ENCODE data around the gene SCYGR3.

The SCYGR3 gene

DNA sequence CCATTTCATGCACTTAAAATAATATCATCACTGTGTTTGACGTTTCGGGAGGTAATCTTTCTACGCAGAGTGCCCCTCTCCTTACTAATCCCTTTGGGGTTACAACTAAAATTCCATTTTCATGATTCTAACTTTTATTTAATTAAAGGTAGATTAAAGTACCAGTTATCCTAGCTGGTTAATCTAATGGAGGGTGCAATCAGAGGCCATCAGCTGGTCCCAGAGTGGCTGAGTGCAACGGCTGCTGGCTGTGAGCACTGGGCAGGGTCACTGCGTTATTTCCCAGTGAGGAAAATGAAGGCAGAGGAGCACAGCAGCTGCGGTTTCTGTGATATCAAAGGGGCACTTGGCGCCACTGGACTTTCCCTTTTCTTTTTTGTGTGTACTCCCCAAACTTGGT lies 14.8 kb upstream of the SCYGR3 start:
- TF ChIP-seq, protein P1, sequence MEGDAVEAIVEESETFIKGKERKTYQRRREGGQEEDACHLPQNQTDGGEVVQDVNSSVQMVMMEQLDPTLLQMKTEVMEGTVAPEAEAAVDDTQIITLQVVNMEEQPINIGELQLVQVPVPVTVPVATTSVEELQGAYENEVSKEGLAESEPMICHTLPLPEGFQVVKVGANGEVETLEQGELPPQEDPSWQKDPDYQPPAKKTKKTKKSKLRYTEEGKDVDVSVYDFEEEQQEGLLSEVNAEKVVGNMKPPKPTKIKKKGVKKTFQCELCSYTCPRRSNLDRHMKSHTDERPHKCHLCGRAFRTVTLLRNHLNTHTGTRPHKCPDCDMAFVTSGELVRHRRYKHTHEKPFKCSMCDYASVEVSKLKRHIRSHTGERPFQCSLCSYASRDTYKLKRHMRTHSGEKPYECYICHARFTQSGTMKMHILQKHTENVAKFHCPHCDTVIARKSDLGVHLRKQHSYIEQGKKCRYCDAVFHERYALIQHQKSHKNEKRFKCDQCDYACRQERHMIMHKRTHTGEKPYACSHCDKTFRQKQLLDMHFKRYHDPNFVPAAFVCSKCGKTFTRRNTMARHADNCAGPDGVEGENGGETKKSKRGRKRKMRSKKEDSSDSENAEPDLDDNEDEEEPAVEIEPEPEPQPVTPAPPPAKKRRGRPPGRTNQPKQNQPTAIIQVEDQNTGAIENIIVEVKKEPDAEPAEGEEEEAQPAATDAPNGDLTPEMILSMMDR (IDR thresholded peaks at IDR 0.05; ENCODE audit: insufficient read depth, low read length, poor library complexity, severe bottlenecking), result no peak
- no peak for TF ChIP-seq EZH2phosphoT487 (conservative IDR thresholded peaks at IDR 0.05; ENCODE audit: low read length)
- no peak overlapping the region for H3K4me2 ChIP-seq (ENCODE audit: low read depth, low read length, poor library complexity, severe bottlenecking)
- H4K20me1 ChIP-seq (ENCODE audit: low read depth, low read length), result no peaks in the 10 kb centered on the region
- no peaks in the 10 kb centered on the region for H3K79me2 ChIP-seq (ENCODE audit: insufficient read depth, low read length)
- H2AFZ ChIP-seq (ENCODE audit: low read depth, low read length, severe bottlenecking), result no peak overlapping the region
- no peaks in the 10 kb centered on the region for H3K36me3 ChIP-seq (ENCODE audit: low read length)
- H3K9ac ChIP-seq (ENCODE audit: low read length), result no peak overlapping the region
- H3K27me3 ChIP-seq (ENCODE audit: low read length), result no peaks in the 10 kb centered on the region
- no peak overlapping the region for H3K27ac ChIP-seq (ENCODE audit: low read depth, low read length)
- no peak overlapping the region for H3K4me3 ChIP-seq (ENCODE audit: insufficient read depth, low read length, poor library complexity, severe bottlenecking)
- H3K9me3 ChIP-seq (ENCODE audit: insufficient read depth, low read length), result no peaks in the 10 kb centered on the region
- no peaks in the 10 kb centered on the region for H3K9me2 ChIP-seq (replicated peaks; ENCODE audit: insufficient read depth, low read length)
- no peaks in the 10 kb centered on the region for H3F3A ChIP-seq (ENCODE audit: insufficient read depth)

DNA sequence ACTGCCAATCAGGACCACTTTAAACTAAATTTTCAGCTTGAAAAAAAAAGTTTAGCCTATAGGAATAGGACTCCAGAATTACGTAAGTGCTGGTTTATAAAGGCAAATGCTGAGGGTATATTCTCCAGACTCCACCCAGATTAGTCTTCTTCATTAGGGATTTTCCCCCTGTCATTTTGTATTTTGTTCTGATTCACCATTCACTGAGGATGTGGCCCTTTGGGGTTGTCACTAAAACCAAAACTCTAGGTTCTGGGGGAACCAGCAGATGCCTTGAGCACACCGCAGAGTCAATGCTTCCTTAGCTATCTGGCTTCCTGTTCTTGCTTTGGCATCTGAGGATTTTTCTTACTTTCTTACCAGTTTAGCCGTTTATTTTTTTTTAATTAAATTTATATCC lies 13.1 kb upstream of the SCYGR3 start:
- no peaks in the 10 kb centered on the region for H3K27me3 ChIP-seq (ENCODE audit: low read length)
- H3K79me2 ChIP-seq (ENCODE audit: insufficient read depth, low read length), result no peaks in the 10 kb centered on the region
- H3K4me2 ChIP-seq (ENCODE audit: low read depth, low read length, poor library complexity, severe bottlenecking), result no peak overlapping the region
- no peaks in the 10 kb centered on the region for H3F3A ChIP-seq (ENCODE audit: insufficient read depth)
- H2AFZ ChIP-seq (ENCODE audit: low read depth, low read length, severe bottlenecking), result no peak overlapping the region
- no peak overlapping the region for H3K27ac ChIP-seq (ENCODE audit: low read depth, low read length)
- H3K9ac ChIP-seq (ENCODE audit: low read length), result no peak overlapping the region
- no peaks in the 10 kb centered on the region for H3K9me2 ChIP-seq (replicated peaks; ENCODE audit: insufficient read depth, low read length)
- H4K20me1 ChIP-seq (ENCODE audit: low read depth, low read length), result no peaks in the 10 kb centered on the region
- no peaks in the 10 kb centered on the region for H3K9me3 ChIP-seq (ENCODE audit: insufficient read depth, low read length)
- H3K4me3 ChIP-seq (ENCODE audit: insufficient read depth, low read length, poor library complexity, severe bottlenecking), result no peak overlapping the region
- no peaks in the 10 kb centered on the region for H3K36me3 ChIP-seq (ENCODE audit: low read length)
- TF ChIP-seq EZH2phosphoT487 (conservative IDR thresholded peaks at IDR 0.05; ENCODE audit: low read length), result no peak
- TF ChIP-seq, protein P1 (IDR thresholded peaks at IDR 0.05; ENCODE audit: insufficient read depth, low read length, poor library complexity, severe bottlenecking), result no peak

DNA sequence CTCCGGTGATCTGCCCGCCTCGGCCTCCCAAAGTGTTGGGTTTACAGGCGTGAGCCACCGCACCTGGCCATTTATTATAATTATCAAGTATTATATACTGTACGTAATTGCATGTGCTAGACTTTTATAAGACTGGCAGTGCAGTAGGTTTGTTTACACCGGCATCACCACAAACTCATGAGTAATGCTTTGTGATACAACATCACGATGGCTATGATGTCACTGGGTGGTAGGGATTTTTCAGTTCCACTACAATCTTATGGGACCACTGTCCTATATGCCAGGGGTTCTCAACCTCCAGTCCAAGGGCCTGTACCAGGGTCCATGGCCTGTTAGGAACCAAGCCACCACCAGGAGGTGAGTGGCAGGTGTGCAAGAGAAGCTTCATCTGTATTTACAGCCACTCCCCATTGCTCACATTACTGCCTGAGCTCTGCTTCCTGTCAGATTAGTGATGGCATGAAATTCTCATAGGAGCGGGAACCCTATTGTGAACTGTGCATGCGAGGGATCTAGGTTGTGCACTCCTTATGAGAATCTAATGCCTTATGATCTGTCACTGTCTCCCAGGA lies 12.0 kb upstream of the SCYGR3 start:
- TF ChIP-seq EZH2phosphoT487 (conservative IDR thresholded peaks at IDR 0.05; ENCODE audit: low read length), result no peak
- TF ChIP-seq, protein P1 (IDR thresholded peaks at IDR 0.05; ENCODE audit: insufficient read depth, low read length, poor library complexity, severe bottlenecking), result no peak
- H3K9ac ChIP-seq (ENCODE audit: low read length), result no peak overlapping the region
- H3K9me2 ChIP-seq (replicated peaks; ENCODE audit: insufficient read depth, low read length), result no peaks in the 10 kb centered on the region
- H3F3A ChIP-seq (ENCODE audit: insufficient read depth), result no peaks in the 10 kb centered on the region
- no peaks in the 10 kb centered on the region for H3K9me3 ChIP-seq (ENCODE audit: insufficient read depth, low read length)
- no peak overlapping the region for H2AFZ ChIP-seq (ENCODE audit: low read depth, low read length, severe bottlenecking)
- no peaks in the 10 kb centered on the region for H4K20me1 ChIP-seq (ENCODE audit: low read depth, low read length)
- H3K4me2 ChIP-seq (ENCODE audit: low read depth, low read length, poor library complexity, severe bottlenecking), result no peak overlapping the region
- no peaks in the 10 kb centered on the region for H3K27me3 ChIP-seq (ENCODE audit: low read length)
- H3K27ac ChIP-seq (ENCODE audit: low read depth, low read length), result no peak overlapping the region
- no peaks in the 10 kb centered on the region for H3K36me3 ChIP-seq (ENCODE audit: low read length)
- no peaks in the 10 kb centered on the region for H3K79me2 ChIP-seq (ENCODE audit: insufficient read depth, low read length)
- H3K4me3 ChIP-seq (ENCODE audit: insufficient read depth, low read length, poor library complexity, severe bottlenecking), result no peak overlapping the region

All from SU-DHL-6 (cell line).